ACHN (cell line): ENCODE data around the gene RAB11FIP4.
A peak's percentile ranks its signal among the peaks of the same experiment; 100 is the strongest.

Experiments
- DNase-seq: peaks from one replicate; pipeline ENCODE4 v3.0.0-alpha.2; 2015
- in situ Hi-C: cut with HindIII; loops from 2 replicates; pipeline ENCODE4 v1.10.0; 2017; ENCODE audit warnings: low sequenced_read_pairs, low pct_ligation_motif_present, low pct_unique_long_range_greater_than_20kb

The RAB11FIP4 gene

DNA sequence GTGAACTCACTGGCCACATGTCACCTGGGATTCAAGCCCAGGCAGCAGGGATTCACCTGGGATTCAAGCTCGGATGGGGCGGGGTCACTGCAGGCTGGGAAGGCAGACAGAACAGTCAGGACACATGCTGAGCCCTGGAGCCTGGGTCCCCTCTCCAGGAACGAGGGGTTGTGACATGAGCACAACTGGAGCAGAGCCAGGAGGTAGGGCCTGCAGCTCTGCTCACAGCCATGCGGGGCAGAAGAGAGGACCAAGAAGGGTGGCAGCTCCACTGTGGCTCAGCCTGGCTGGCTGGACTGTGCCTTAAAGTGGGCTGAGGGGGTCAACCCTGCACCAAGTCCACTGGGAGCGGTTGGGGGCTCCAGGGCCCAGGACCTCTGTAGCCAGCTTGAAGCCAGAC lies 150.1 kb downstream of the RAB11FIP4 start:
- in situ Hi-C loops, result no loop called here

DNA sequence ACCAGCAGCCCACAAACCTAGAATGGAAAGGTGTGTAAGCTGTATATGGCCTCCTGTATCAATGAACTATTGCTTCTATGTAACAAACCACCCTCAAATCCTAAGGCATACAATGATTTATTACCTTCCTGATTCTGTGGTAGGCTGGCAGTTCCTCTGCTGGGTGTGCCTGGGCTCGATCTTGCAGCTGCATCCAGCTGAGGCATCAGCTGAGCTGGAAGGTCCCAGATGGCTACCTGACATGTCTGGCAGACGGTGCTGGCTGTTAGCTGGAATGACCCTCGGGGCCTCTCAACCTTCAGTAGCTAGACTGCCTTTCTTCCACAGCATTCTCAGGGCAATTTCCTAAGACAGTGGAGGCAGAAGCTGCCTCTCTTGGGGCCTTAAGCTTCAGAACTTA lies 152.7 kb downstream of the RAB11FIP4 start:
- no peak for DNase-seq
- in situ Hi-C loops, result no loop called here

More for the DNA sequence above, 150.1 kb downstream of the RAB11FIP4 start:
- DNase-seq, result no peak

DNA sequence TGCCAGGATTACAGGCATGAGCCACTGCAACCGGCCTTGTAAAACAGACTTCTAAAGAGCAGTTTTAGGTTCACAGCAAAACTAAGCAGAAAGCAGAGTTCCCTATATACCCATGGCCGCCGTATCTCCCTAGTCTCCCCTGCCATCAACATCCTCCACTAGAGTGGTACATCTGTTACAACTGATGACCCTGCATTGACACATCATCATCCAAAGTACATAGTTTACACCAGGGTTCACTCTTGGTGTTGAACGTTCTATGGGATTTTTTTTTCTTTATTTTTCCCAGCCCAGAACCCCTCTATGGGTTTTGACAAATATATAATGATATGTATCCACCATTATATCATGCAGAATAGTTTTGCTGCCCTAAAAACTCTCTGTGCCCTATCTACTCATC lies 155.2 kb downstream of the RAB11FIP4 start:
- in situ Hi-C loops, result no loop called here
- DNase-seq, result no peak

DNA sequence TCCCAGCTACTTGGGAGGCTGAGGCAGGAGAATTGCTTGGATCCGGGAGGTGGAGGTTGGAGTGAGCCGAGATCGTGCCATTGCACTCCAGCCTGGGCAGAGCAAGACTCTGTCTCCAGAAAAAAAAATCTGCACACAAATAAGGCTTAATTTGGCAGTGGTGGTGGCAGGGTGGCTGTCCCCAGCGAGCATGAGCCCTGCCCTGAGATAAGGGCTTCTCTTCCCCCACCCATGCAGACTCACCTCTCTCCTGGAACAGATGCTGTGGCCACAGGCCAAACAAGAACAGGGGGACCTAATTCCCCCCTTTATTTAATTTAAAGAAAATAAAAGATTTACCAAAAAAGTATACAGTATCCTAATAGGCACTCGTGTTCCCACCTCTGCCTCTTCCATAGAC lies 157.2 kb downstream of the RAB11FIP4 start:
- in situ Hi-C loops, result no loop called here

DNA sequence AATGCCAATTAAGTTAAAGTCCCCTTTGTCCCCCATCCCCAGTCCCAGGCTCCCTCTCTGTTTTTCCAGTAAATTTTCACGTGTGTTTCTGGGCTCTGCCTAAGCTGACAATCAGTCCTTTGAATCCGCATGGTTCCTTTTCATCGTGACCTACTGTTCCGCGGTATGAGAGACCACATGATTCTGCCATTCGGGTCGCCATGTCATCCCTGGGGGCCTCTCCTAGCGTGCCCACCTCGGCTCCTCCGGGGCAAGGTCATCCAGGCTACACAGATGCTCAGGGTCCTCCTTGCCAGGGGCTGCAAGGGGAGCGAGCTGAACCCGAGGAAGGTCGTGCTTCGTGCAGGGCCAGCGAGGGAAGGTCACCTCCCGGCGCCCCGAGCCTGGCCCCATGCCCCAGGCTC lies 157.6 kb downstream of the RAB11FIP4 start:
- peak; percentile 35 for DNase-seq
- in situ Hi-C loops, result no loop called here

More for the DNA sequence above, 157.2 kb downstream of the RAB11FIP4 start:
- DNase-seq, result no peak

DNA sequence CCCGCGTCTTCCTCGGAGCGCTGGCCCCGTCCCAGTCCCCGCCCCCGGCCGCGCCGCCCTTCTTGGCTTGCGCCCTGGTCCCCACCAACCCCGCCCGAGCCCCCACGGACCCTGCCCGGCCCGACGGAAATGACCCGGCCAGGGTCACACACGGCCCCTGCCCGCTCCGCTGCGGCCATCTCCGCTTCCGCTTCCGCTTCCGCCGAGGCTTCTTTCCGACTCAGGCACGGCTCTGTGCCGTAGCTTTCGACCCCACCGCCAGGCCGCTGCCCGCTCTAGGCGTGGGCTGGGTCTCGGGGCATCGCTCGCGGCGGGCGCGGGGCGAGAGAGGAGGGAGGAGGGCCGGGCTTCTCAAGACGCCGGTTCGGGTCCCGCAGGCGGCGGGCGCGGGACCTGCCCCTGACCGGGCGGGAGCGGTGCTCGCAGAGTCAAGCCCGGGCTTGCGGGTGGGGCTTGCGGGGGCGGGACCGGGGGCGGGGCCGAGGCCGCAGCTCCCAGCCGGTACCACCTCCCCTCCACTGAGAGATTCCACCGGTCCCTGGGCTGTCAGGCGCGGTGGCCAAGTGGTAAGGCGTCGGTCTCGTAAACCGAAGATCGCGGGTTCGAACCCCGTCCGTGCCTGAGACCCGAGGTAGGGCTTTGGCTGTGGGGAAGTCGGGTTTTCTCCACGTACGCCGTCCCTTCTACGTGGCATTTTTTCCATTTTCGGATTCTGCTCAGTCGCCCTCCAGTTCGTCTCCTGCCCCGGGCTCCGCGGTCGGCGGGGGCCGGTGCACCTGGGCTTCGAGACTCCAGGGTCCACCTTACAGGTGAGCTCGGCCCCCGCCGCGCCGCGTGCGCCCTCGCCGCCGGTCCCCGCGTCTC lies 158.3 kb downstream of the RAB11FIP4 start:
- peak; percentile 89 for DNase-seq
- in situ Hi-C loops, result no loop called here

DNA sequence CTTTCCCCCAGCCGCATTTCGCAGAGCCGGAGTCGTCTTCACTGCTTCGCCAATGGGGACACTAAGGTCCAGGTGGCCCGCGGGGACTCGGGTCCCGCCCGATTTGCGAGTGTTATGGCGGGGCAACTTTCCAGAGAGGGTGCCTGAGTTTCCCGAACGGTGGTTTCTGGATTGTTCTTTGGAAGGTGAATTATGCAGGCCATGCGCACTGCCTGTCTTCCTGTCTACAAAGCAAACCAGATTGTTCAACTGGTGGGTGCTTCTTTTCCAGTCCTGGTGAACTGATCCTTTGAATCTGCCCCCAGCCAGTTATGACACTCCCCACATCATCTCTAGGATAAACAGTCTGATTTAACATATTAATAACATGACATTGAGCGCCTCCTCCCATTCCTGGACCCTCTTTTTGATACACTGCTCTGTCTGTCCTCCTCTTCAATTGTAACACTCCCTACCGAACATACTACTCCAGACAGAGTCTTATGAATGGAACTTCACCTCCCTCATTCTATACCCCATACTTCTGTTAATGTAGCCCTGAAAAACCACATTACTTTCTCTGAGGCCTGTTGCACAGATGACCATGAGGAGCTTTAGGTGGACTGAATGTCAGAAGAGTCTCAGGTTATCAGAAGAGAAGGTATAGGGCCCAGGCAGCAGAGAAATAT lies 159.0 kb downstream of the RAB11FIP4 start:
- in situ Hi-C loops, result no loop called here
- peak; percentile 41 for DNase-seq

DNA sequence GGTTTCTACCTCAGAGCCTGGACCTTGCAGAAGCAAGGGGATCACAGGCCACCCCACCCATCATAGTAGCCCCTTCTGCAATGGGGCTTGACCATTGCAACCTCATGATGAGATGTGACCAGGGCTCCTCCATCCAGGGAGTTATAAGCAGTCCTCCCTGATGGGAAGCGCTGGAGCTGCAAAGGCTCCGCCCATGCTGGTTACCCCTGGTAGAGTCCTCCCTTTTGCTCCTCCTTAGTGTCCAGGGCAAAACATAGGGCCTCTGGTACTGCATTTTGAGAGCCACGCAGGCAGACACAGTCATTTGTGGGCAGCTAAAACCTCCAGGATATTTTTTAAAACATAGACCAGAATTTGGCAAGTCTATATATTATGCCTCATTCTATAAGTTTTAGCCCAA lies 161.1 kb downstream of the RAB11FIP4 start:
- in situ Hi-C loops, result no loop called here
- no peak for DNase-seq

DNA sequence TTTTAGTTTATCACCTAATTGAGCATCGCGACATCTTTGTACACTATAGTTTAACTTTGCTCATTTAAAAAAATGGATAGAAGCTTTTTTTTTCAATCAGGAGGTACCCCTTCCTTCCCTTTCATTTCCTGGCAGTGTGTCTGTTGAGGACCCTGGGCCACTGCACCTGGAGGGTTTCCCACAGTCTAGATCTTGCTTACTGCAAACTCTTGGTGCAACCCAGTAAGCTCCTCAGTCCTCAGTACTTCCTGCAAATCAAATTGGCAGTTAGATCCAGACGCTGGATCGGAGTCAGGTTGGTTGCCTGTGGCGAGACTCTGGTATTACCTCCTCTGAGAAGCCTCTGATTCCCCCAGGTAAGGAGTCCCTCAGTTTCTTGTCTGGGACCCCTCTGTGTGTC lies 162.0 kb downstream of the RAB11FIP4 start:
- no peak for DNase-seq
- in situ Hi-C loops, result no loop called here

DNA sequence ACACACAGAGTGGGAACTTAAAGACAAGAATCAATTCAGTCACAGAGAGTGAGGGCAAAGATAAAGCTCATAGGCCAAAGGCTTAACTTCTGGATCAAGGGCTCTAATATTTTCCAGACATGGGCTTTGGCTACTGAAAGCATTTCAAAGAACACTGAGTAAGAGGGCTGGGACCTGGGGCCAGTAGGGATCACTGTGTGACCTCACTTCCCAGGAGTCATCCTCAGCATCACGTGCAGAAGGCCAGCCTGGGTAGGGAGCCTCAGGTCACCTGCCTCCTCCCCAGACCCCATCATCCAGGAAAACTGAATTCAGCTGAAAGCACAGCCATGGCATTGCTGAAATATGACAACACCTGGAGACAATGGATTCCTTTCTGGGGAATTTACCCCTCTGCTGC lies 163.5 kb downstream of the RAB11FIP4 start:
- in situ Hi-C loops, result no loop called here
- DNase-seq, result no peak

DNA sequence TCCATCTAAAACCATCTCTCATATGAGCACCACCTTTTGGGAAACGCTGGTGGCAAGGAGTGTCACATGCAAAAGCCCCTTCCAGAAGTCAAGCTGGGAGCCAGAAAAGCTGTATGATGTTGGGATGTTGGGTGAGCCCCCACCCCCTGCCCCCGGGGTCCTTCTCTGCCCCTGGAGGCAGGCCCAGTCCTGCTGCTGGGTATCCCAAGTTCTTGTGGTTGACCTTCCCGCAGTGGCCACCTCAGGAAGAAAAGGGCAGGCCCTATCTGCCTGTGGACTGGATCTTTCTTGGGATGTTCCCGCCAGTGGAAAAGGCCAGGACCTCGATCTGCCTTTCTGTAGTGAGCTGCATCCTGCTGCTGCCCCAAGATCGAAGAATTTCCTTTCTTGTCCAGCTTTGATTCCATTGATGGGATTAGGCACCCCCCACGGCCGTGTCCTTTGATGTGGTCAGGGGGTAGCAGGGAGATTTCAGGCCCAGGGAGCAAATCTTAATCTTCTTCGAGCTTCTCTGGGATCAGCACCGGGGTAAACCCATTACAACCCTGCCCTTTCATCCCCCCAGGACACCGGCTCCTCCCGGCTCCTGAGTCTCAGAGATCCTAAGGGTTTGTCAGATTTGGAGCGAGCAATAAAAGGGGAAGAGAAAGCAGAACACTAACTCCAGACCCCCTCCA lies 165.6 kb downstream of the RAB11FIP4 start:
- DNase-seq, result no peak
- in situ Hi-C loops, result no loop called here

DNA sequence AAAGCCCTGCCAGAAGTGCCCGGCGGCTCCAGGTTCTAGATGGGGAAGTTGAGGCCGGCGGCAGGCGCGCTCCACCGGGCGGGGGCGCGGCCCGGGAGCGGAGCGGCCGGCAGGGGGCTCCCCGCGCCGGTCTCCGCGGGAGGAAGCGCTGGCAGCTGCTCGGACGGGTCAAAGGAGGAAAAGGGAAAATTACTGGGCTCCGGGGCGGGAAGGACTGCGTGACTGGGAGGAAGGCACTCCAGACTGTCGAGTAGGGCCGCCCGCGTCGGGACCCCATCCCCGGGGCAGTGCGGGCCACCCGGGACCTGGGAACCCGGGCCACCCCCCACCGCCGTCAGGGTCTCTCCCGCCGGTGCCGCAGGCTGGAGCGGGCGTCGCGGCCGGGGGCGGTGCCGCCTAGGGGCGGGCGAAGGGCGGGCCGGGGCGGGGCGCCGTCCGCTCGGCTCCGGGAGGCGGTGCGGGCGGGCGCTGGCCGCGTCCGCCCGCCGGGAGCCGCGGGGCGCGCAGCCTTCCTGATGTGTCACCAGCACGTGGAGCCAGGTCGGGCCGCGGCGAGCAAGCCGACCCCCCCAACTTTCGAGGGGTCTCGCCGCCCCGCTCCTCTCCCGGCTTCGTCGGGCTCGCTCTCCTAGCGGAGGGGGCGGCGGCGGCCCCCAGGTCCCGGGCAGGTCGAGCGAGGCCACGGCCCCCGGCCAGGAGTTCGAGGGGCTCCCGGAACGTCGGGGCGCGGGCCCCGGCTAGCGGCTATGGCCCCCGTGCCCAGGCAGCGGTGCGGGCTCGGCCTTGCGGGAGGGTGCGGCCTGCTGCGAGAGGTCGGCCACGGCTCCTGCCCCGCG lies 167.5 kb downstream of the RAB11FIP4 start:
- DNase-seq, result peak; percentile 82
- in situ Hi-C loops, result no loop called here

DNA sequence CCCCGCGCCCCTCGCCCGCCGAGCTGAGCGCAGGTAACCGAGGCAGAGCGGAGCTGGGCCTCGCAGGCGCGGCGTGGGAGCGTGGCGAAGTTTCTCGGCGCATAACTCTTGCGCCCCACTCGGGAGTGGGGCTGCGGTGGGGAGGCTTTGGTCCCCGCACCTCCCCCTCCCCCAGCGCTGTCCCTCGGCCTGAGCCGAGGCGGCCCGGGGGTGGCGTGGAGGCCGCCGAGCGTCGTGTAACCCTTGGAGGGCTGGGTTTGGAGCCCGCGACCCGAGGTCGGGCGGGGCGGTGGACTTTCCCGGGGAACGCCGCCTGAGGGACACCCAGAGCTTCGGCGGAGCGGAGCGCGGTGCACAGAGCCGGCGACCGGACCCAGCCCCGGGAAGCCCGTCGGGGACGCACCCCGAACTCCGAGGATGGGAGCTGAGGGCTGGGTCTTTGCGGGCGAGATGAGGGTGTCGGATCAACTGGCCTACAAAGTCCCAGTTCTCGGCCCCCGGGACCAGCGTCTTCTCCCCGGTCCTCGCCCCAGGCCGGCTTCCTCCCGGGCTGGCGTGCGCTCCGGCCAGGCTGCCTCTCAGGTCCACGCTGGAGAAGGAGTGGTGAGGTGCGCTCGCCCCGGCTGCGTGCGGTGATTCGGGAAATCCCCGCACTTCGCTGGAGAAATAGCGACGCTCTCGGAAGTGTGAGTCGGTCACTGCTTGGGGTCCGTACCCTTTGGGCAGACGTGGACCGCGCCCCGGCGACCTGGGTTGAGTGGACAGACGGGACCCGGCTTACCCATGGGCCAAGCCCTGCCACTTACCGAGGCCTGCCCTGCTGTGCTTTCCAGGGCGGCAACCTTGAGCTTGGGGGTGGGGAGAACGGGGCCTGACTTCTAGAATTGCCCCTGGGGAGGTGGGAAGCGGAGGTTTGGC lies 168.4 kb downstream of the RAB11FIP4 start:
- DNase-seq, result no peak
- in situ Hi-C loops, result no loop called here

DNA sequence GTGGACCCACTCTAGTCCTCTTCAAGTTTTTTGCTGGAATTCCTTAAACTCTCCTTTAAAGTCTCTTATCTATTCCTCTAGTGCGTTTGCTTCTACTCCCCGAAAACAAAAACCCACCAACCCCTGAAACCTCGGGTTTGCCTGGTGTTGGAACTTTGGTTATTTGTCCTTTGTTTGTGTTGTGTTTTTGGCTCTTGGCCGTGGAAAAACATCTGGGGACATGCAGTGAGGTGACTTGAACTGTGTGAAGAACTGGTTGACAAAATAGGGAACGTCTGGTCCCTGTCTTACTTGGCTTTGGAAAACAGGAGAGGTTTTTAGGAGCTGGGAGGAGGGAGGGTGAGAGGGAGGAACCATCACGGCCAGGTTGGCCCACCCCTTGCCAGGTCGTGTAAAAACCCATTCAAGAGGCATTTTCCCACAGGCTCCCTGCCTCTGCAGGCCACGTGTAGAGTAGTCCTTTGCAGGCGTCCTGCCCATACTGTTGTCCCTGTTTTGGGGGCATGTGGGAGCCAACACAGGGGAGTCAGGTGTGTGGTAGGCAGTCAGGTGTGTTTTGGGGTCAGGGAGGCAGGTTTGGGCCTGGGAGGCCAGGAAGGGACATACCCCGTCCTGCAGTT lies 169.3 kb downstream of the RAB11FIP4 start:
- in situ Hi-C loops, result no loop called here
- DNase-seq, result no peak

DNA sequence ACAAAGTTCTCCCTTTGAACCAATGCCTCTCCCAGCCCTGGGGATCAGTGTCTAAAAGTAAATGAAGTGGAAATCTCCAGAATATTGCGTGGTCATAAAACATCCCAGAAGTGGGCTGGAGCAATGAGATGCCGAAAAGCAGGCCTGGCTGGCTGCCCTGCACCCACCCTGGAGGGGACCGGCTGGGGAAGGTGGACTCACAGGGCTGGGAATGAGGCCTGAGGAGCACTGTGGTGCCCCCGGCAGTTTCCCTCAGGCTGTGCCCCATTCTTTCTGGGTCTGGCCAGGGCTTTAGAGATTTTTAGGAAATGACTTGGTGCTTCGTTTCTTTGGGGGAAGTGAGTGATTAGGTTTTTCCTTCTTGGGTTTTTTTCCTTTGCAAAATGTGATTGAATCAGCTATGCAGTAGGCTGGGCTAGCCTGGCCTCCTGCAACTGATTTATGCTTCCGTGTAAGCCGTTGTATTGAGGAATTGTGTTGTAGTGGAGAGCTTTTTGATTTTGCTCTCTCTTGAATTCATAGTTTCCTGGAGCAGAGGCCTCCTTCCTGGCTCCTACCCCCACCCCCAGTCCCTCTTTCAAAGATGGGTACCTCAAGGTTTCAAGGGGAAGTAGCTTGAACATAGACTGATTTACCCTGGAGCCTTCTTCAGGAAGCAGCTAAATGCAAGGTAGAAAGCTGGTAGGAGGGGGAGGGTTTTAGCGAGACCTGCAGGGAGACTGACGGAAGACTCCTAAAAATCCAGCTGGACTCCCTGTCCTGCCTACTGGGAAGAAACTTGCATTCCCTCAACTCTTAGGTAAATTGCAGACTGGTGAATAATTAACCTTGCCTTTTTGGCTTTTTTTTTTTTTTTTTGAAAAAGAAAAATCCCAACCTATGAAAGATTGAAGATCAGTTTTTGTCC lies 170.2 kb downstream of the RAB11FIP4 start:
- in situ Hi-C loops, result no loop called here
- peak; percentile 37 for DNase-seq

DNA sequence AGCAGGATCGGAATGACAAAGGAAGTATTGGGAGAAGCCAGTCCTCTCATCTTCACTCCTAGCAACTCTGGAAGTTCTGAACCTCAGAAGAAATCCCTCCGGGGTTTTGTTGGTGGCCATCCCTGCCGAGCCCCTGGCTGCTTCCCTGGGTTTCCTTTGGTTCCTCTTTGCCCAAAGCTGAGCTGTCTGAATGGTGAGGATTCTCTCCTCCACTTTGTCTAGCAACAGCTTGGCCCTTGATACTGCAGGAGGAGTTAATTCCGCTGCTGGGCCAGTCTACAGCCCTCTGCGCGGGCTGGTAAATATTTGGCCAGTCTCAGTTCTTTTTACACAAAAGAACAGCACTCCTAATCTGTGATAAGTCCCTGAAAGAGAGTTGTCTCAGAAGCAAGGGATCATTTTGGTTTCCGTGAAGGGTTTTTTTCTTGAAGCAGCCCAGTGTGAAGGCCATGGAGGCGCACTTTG lies 170.9 kb downstream of the RAB11FIP4 start:
- in situ Hi-C loops, result no loop called here
- DNase-seq, result no peak
